CD4-positive, alpha-beta memory T cell (primary cell): Measurements from ENCODE around the gene LAG3. TPM values are rescaled to one million over a fixed set of nuclear protein-coding genes. Genes with fewer than 3 reads are reported as not detected.
"Not testable (repeated sequence)": the region's sequence is repeated elsewhere in the genome, so short reads cannot be mapped to it uniquely, and the experiment has no call there.

Experiments used
- CTCF ChIA-PET: fragments of 350-600 bp; sonication (Branson Sonifier 250); formaldehyde crosslinking; loops from one replicate; lab custom pipeline; 2021; ENCODE audit warnings: inconsistent platforms; ENCODE audit not compliant: partially characterized antibody; lab: Charles Lee
- POLR2A ChIA-PET: fragments of 350-600 bp; sonication (Branson Sonifier 250); formaldehyde crosslinking; loops from one replicate; lab custom pipeline; 2021; ENCODE audit not compliant: partially characterized antibody; lab: Charles Lee
- DNase-seq, 5 donors: peaks; one replicate each; pipeline versions ENCODE4 v3.0.0 to v3.0.0-alpha.2; 2020 to 2022; ENCODE audit warnings: mixed read lengths in 1 of 5
- H3K27ac ChIP-seq: one replicate; pipeline ENCODE4 v1.7.0; 2013; ENCODE audit warnings: low read depth, low read length
- H3K27me3 ChIP-seq: 2 replicates; pipeline ENCODE4 v1.7.0; 2013; ENCODE audit warnings: mild to moderate bottlenecking, low read length, moderate library complexity; ENCODE audit not compliant: insufficient read depth
- H3K36me3 ChIP-seq: 2 replicates; pipeline ENCODE4 v1.7.0; 2013; ENCODE audit warnings: mild to moderate bottlenecking, low read length, moderate library complexity; ENCODE audit not compliant: insufficient read depth
- H3K4me1 ChIP-seq: 2 replicates; pipeline ENCODE4 v1.7.0; 2013; ENCODE audit warnings: mild to moderate bottlenecking, low read length, moderate library complexity; ENCODE audit not compliant: insufficient read depth
- H3K4me3 ChIP-seq, 2 donors: one replicate each; pipeline ENCODE4 v1.7.0; 2013; ENCODE audit warnings: low read length in 2 of 2, mild to moderate bottlenecking in 1 of 2
- H3K9me3 ChIP-seq, 2 donors: one replicate each; pipeline ENCODE4 v1.7.0; 2013; ENCODE audit warnings: low read length in 2 of 2, control low read depth in 1 of 2; ENCODE audit not compliant: control insufficient read depth in 1 of 2
- H3K27ac Mint-ChIP-seq, 7 donors: one replicate each; pipeline ENCODE4 v1.8.0; 2020 to 2021; ENCODE audit warnings: mixed read lengths in 7 of 7, mild to moderate bottlenecking in 6 of 7, inconsistent platforms in 3 of 7, moderate library complexity in 3 of 7
- H3K27me3 Mint-ChIP-seq, 2 donors: one replicate each; pipeline ENCODE4 v1.8.0; 2020 to 2021; ENCODE audit warnings: mixed read lengths in 2 of 2
- H3K36me3 Mint-ChIP-seq, 2 donors: one replicate each; pipeline ENCODE4 v1.8.0; 2020 to 2021; ENCODE audit warnings: mixed read lengths in 2 of 2, inconsistent platforms in 1 of 2, mild to moderate bottlenecking in 1 of 2
- H3K4me1 Mint-ChIP-seq, 4 donors: one replicate each; pipeline ENCODE4 v1.8.0; 2020 to 2021; ENCODE audit warnings: mixed read lengths in 4 of 4, mild to moderate bottlenecking in 1 of 4
- H3K4me3 Mint-ChIP-seq, 8 donors: one replicate each; pipeline ENCODE4 v1.8.0; 2020 to 2021; ENCODE audit warnings: mixed read lengths in 8 of 8, mild to moderate bottlenecking in 7 of 8, moderate library complexity in 6 of 8, inconsistent platforms in 3 of 8
- H3K9me3 Mint-ChIP-seq, 8 donors: one replicate each; pipeline ENCODE4 v1.8.0; 2020 to 2021; ENCODE audit warnings: mixed read lengths in 8 of 8, mild to moderate bottlenecking in 5 of 8, inconsistent platforms in 3 of 8, moderate library complexity in 1 of 8
- intact Hi-C: fragments of 100-400 bp; cut with micrococcal nuclease; formaldehyde crosslinking; loops from one replicate; pipeline ENCODE4 v1.15.1; 2023
- polyA plus RNA-seq, 2 donors: library from polyadenylated mRNA; unstranded; fragments of 300-500 nt; fragmentation: Illumina TruSeq; gene quantifications; one replicate each; pipeline ENCODE4 v1.2.3, GENCODE V29; 2021
- total RNA-seq, 2 experiments: library from RNA; stranded (reverse); gene quantifications; one replicate each; pipeline ENCODE4 v1.2.3, GENCODE V29; 2021

Gene LAG3
- total and polyA plus RNA-seq, 4 experiments from 2014 or later, result 2.4 to 8.3 (median 4.4) TPM

- peaks cover 13% of the 10 kb centered on the region for H3K4me1 ChIP-seq
- POLR2A ChIA-PET, result interaction anchor here (1.1 to 1.4 kb wide), 3 partner anchors 10 to 85 kb away, joined by 3 read pairs; partner anchors contain the start of genes CD4, MLF2 and P3H3
- H3K36me3 ChIP-seq, result peaks cover 14% of the 10 kb centered on the region
- DNase-seq, H3K9me3 Mint-ChIP-seq, H3K9me3 ChIP-seq, H3K4me3 ChIP-seq, H3K27me3 ChIP-seq, H3K27ac ChIP-seq, intact Hi-C loops, H3K4me3 Mint-ChIP-seq, H3K27me3 Mint-ChIP-seq: not testable (repeated sequence)
- Mint-ChIP-seq H3K4me1 (peaks cover 8 to 15% (median 13%) of the 10 kb centered on the region in 4 donors), H3K36me3 (peaks cover 14 to 18% of the 10 kb centered on the region in 2 donors), H3K27ac (peak overlapping the region in 1 of 7 donors; percentile 4)
- CTCF ChIA-PET, result interaction anchor here (1.0 to 1.8 kb wide), 2 partner anchors 9 to 10 kb away, joined by 5 to 10 read pairs; partner anchors contain the start of gene MLF2
These were observed 29.0 kb upstream of the LAG3 start for GRCh38 chr12:6743300-6743699.

DNA sequence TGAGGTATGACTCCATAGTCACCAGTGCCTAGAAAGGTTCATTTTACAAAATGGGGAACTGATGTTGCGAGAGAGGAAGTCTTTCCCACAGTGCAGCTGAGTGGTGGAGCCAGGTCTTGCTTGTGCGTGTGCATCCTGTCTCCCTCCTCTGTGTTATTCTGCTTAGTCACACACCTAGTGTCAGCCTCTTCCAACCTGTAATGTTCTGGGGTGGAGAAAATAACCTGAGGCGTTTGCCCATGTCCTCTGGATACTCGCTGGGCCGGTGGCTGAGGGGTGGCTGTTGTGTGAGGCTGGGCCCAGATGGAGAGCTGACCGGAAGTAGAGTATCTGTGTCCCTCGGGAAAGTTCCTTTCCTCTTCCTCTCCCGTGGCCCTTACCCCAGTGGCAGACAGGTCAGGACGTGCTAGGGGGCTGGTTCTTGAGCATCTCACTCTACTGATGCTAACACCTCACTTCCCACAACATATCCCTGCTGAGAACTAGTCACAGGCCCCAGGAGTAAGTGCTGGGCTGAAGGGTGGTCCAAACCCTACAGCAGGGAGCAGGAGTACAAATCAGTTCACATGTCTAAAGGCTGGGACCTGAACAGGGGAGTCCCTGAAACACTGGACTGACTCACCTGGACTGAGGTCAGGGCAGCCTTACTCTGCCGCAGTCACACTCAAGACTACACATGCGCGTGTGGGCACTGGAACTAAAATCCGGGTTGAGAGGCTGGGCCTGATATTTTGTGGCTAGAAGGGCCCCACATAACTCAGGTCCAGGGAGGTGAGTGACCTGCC is 26.4 kb upstream of the LAG3 start:
- intact Hi-C loops, result no loop called here
- H3K4me1 ChIP-seq, result peaks cover 13% of the 10 kb centered on the region
- Mint-ChIP-seq H3K4me3 (peak overlapping the region in 1 of 8 donors; percentile 23), H3K27me3 (no peaks in the 10 kb centered on the region), H3K4me1 (peaks cover 8 to 15% (median 13%) of the 10 kb centered on the region in 4 donors), H3K36me3 (peaks cover 21 to 38% of the 10 kb centered on the region in 2 donors), H3K9me3 (peaks cover 0 to 10% (median 2%) of the 10 kb centered on the region in 8 donors), H3K27ac (peak overlapping the region; percentile 53 to 93 (median 84))
- ChIA-PET CTCF (interaction anchor here (1.5 kb wide), 1 partner anchor 23 kb away, joined by 3 read pairs; no protein-coding TSS in a partner anchor), POLR2A (interaction anchor here (1.2 to 1.6 kb wide), 4 partner anchors 7 to 46 kb away, joined by 3 to 5 read pairs (median 3); partner anchors contain the start of genes COPS7A and MLF2)
- H3K9me3 ChIP-seq, result no peaks in the 10 kb centered on the region
- no peaks in the 10 kb centered on the region for H3K27me3 ChIP-seq
- DNase-seq, result peak in 2 of 5 donors; percentile 41 to 42
- no peak overlapping the region for H3K27ac ChIP-seq
- H3K36me3 ChIP-seq, result peaks cover 38% of the 10 kb centered on the region
- H3K4me3 ChIP-seq, result no peak overlapping the region

GRCh38 chr12:6747216-6747615 is 25.1 kb upstream of the LAG3 start:
- Histone ChIP-seq H3K4me1 (peaks cover 22% of the 10 kb centered on the region), H3K27ac (no peak overlapping the region), H3K9me3 (no peaks in the 10 kb centered on the region), H3K4me3 (no peak overlapping the region), H3K27me3 (no peaks in the 10 kb centered on the region), H3K36me3 (peaks cover 43% of the 10 kb centered on the region)
- H3K4me3 Mint-ChIP-seq, result no peak overlapping the region
- H3K9me3 Mint-ChIP-seq, result peaks cover 0 to 10% (median 2%) of the 10 kb centered on the region in 8 donors
- peaks cover 10 to 25% (median 22%) of the 10 kb centered on the region in 4 donors for H3K4me1 Mint-ChIP-seq
- peaks cover 21 to 47% of the 10 kb centered on the region in 2 donors for H3K36me3 Mint-ChIP-seq
- peak overlapping the region; percentile 7 to 71 (median 44) for H3K27ac Mint-ChIP-seq
- DNase-seq, result no peak
- no peaks in the 10 kb centered on the region for H3K27me3 Mint-ChIP-seq
- ChIA-PET CTCF (interaction anchor here (1.4 kb wide), 1 partner anchor 19 kb away, joined by 4 read pairs; the partner anchor contains the start of gene PTMS), POLR2A (interaction anchor here (1.2 to 1.6 kb wide), 2 partner anchors 24 to 45 kb away, joined by 3 to 5 read pairs; partner anchors contain the start of gene COPS7A)
- intact Hi-C loops, result no loop called here

DNA sequence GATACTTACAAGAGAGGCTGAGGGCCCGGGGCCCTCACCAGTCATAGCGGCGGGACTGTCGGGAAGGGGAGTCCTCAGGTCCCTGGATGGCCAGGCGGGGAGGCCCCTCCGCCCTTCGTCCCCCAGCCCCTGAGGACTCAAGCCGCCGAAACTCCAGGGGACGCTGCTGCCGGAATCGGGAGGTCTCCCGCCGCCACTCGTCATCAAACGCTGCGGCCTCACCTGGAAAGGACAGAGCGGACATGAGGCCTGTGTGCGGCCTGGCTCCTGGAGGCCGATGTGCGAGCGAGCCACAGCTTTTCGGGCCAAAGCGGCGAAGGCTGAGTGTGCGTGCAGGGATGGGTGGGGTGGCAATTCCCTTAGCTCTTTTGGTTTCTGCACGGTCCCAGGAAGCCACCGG is 23.6 kb upstream of the LAG3 start:
- Mint-ChIP-seq H3K4me3 (no peak overlapping the region), H3K27me3 (no peaks in the 10 kb centered on the region), H3K4me1 (peaks cover 17 to 38% (median 29%) of the 10 kb centered on the region in 4 donors), H3K27ac (no peak overlapping the region), H3K36me3 (peaks cover 21 to 54% of the 10 kb centered on the region in 2 donors), H3K9me3 (peaks cover 0 to 3% (median 0%) of the 10 kb centered on the region in 8 donors)
- no peaks in the 10 kb centered on the region for H3K9me3 ChIP-seq
- intact Hi-C loops, result no loop called here
- H3K27ac ChIP-seq, result no peak overlapping the region
- no peaks in the 10 kb centered on the region for H3K27me3 ChIP-seq
- ChIA-PET POLR2A (no interaction called here), CTCF (interaction anchor here (1.9 kb wide), 1 partner anchor 17 kb away, joined by 7 read pairs; the partner anchor contains the start of gene PTMS)
- H3K4me3 ChIP-seq, result no peak overlapping the region
- DNase-seq, result no peak
- H3K36me3 ChIP-seq, result peaks cover 43% of the 10 kb centered on the region
- H3K4me1 ChIP-seq, result peaks cover 26% of the 10 kb centered on the region

DNA sequence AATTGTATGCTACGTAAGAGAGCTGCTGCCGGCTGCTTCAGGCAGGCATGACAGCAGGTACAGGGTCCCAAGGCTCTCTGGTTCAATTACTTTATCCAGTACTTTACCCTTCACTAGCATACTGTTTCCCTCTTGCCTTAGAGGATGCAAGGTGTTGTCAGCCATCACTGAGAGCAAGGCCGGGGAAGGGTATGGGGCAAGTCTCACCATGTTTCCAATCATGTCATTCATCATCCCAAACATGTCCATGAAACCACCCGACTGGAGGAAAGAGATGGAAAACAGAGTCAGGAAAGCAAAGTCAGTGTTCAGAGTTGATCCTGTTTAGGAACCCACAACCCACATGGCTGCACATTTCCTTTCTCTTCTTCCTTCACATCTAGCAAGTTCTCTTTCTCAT is 21.8 kb upstream of the LAG3 start:
- intact Hi-C loops, result no loop called here

GRCh38 chr12:6751767-6752166 is 20.6 kb upstream of the LAG3 start:
- H3K4me3 Mint-ChIP-seq, result peak overlapping the region; percentile 75 to 97 (median 95)
- CTCF ChIA-PET, result interaction anchor here (0.9 to 13.5 kb wide), 8 partner anchors 24 to 127 kb away, joined by 3 to 343 read pairs (median 22); partner anchors contain the start of genes CDCA3, GNB3, GPR162 and LAG3
- H3K27ac ChIP-seq, result peak overlapping the region; percentile 84
- H3K36me3 Mint-ChIP-seq, result peaks cover 21 to 51% of the 10 kb centered on the region in 2 donors
- peaks cover 38% of the 10 kb centered on the region for H3K36me3 ChIP-seq
- H3K27me3 Mint-ChIP-seq, result no peaks in the 10 kb centered on the region
- H3K27ac Mint-ChIP-seq, result peak overlapping the region; percentile 91 to 100 (median 99)
- H3K9me3 Mint-ChIP-seq, result no peaks in the 10 kb centered on the region
- intact Hi-C loops, result no loop called here
- H3K4me1 ChIP-seq, result peaks cover 13% of the 10 kb centered on the region
- no peaks in the 10 kb centered on the region for H3K27me3 ChIP-seq
- DNase-seq, result no peak
- H3K4me1 Mint-ChIP-seq, result peaks cover 11 to 24% (median 18%) of the 10 kb centered on the region in 4 donors
- no peaks in the 10 kb centered on the region for H3K9me3 ChIP-seq
- peak overlapping the region; percentile 62 to 76 for H3K4me3 ChIP-seq
- POLR2A ChIA-PET, result interaction anchor here (0.6 to 4.6 kb wide), 18 partner anchors 15 to 186 kb away, joined by 3 to 52 read pairs (median 24); partner anchors contain the start of genes CD4, CDCA3, COPS7A and GPR162

More for the DNA sequence above, 21.8 kb upstream of the LAG3 start:
- peak overlapping the region in 4 of 8 donors; percentile 18 to 96 (median 28) for H3K4me3 Mint-ChIP-seq
- ChIA-PET CTCF (interaction anchor here (1.9 to 5.8 kb wide), 2 partner anchors 16 to 83 kb away, joined by 7 to 72 read pairs; partner anchors contain the start of gene PTMS), POLR2A (no interaction called here)
- Histone ChIP-seq H3K9me3 (no peaks in the 10 kb centered on the region), H3K27me3 (no peaks in the 10 kb centered on the region), H3K4me1 (peaks cover 19% of the 10 kb centered on the region), H3K27ac (no peak overlapping the region), H3K4me3 (no peak overlapping the region), H3K36me3 (peaks cover 43% of the 10 kb centered on the region)
- H3K27me3 Mint-ChIP-seq, result no peaks in the 10 kb centered on the region
- no peak for DNase-seq
- peak overlapping the region in 3 of 7 donors; percentile 29 to 93 (median 59) for H3K27ac Mint-ChIP-seq
- no peaks in the 10 kb centered on the region for H3K9me3 Mint-ChIP-seq
- H3K4me1 Mint-ChIP-seq, result peaks cover 14 to 30% (median 23%) of the 10 kb centered on the region in 4 donors
- H3K36me3 Mint-ChIP-seq, result peaks cover 21 to 54% of the 10 kb centered on the region in 2 donors
